22Rv1 (cell line): ENCODE data around the gene PARP16.

ENCODE experiments used
- H3K27ac ChIP-seq: fragments of 450-650 bp; 2 replicates; pipeline ENCODE4 v1.5.1; 2017
- CTCF ChIP-seq: fragments of 450-650 bp; IDR thresholded peaks from 2 replicates; pipeline ENCODE4 v1.5.1; 2017; ENCODE audit warnings: mild to moderate bottlenecking
- ZFX ChIP-seq: fragments of 450-650 bp; IDR thresholded peaks from 2 replicates; pipeline ENCODE4 v1.6.1; 2017; ENCODE audit warnings: antibody characterized with exemption, borderline replicate concordance

PARP16 gene

GRCh38 chr15:65208647-65209046, 78.0 kb downstream of the PARP16 start:
- no peak overlapping the region for H3K27ac ChIP-seq
- TF ChIP-seq ZFX, result no peak
- no peak for TF ChIP-seq CTCF
